ENCODE results near the gene PTPRN. TPM values are rescaled to one million over a fixed set of nuclear protein-coding genes. Genes with fewer than 3 reads are reported as not detected.

Gene PTPRN
- total RNA-seq, 1 experiment from 2014 or later = 0.30 TPM

- BruUV-seq (replicated peaks) = no TSS peak
- intact Hi-C loops (cut with micrococcal nuclease; ENCODE audit: unreplicated experiment) = loop anchor here (5.0 kb wide), 1 partner anchor 192 kb away; the partner anchor contains the start of gene NHEJ1
- TF ChIP-seq EZH2 (IDR thresholded peaks at IDR 0.05; ENCODE audit: borderline replicate concordance, low read depth, low read length, poor library complexity, severe bottlenecking) (no peak), CTCF (conservative IDR thresholded peaks at IDR 0.05; ENCODE audit: low read depth, low read length) (no peak)
These were observed 45.4 kb upstream of the PTPRN start for GRCh38 chr2:219354582-219354981.

GRCh38 chr2:219353129-219353528, 43.9 kb upstream of the PTPRN start:
- no TSS peak for BruUV-seq (replicated peaks)
- H3K4me1 ChIP-seq (ENCODE audit: insufficient read depth, low read length, poor library complexity, severe bottlenecking) = no peaks in the 10 kb centered on the region
- no peaks in the 10 kb centered on the region for H3K9me3 ChIP-seq (ENCODE audit: low read depth, low read length, poor library complexity, severe bottlenecking)
- no peak for DNase-seq (ENCODE audit: low spot score)
- no peak overlapping the region for H3K4me3 ChIP-seq (ENCODE audit: low read depth, low read length, poor library complexity, severe bottlenecking)
- no peaks in the 10 kb centered on the region for H3K36me3 ChIP-seq (ENCODE audit: insufficient read depth, low read length, poor library complexity, severe bottlenecking)
- peaks cover 25% of the 10 kb centered on the region for H3K27me3 ChIP-seq (replicated peaks; ENCODE audit: insufficient read depth, low read depth, low read length, poor library complexity)
- TF ChIP-seq CTCF (conservative IDR thresholded peaks at IDR 0.05; ENCODE audit: low read depth, low read length) (no peak), EZH2 (IDR thresholded peaks at IDR 0.05; ENCODE audit: borderline replicate concordance, low read depth, low read length, poor library complexity, severe bottlenecking) (no peak)
- ChIA-PET POLR2A (ENCODE audit: low non-redundant PET) (no interaction called here), CTCF (interaction anchor here (0.6 kb wide), 1 partner anchor 432 kb away, joined by 6 read pairs; no protein-coding TSS in a partner anchor)
- intact Hi-C loops (cut with micrococcal nuclease; ENCODE audit: unreplicated experiment) = loop anchor here (5.0 kb wide), 1 partner anchor 191 kb away; the partner anchor contains the start of gene NHEJ1
- no peak overlapping the region for H3K27ac ChIP-seq (ENCODE audit: low read depth, low read length, poor library complexity, severe bottlenecking)

More at GRCh38 chr2:219354582-219354981, 45.4 kb upstream of the PTPRN start:
- H3K4me1 ChIP-seq (ENCODE audit: insufficient read depth, low read length, poor library complexity, severe bottlenecking) = no peaks in the 10 kb centered on the region
- H3K27me3 ChIP-seq (replicated peaks; ENCODE audit: insufficient read depth, low read depth, low read length, poor library complexity) = peaks cover 36% of the 10 kb centered on the region
- ChIA-PET CTCF (no interaction called here), POLR2A (ENCODE audit: low non-redundant PET) (no interaction called here)
- no peak overlapping the region for H3K4me3 ChIP-seq (ENCODE audit: low read depth, low read length, poor library complexity, severe bottlenecking)
- DNase-seq (ENCODE audit: low spot score) = no peak
- H3K36me3 ChIP-seq (ENCODE audit: insufficient read depth, low read length, poor library complexity, severe bottlenecking) = no peaks in the 10 kb centered on the region
- H3K27ac ChIP-seq (ENCODE audit: low read depth, low read length, poor library complexity, severe bottlenecking) = no peak overlapping the region
- no peaks in the 10 kb centered on the region for H3K9me3 ChIP-seq (ENCODE audit: low read depth, low read length, poor library complexity, severe bottlenecking)

- CTCF ChIA-PET = no interaction called here
- Histone ChIP-seq H3K27me3 (replicated peaks; ENCODE audit: insufficient read depth, low read depth, low read length, poor library complexity) (peaks cover 19% of the 10 kb centered on the region), H3K27ac (ENCODE audit: low read depth, low read length, poor library complexity, severe bottlenecking) (no peak overlapping the region), H3K9me3 (ENCODE audit: low read depth, low read length, poor library complexity, severe bottlenecking) (no peaks in the 10 kb centered on the region), H3K4me3 (ENCODE audit: low read depth, low read length, poor library complexity, severe bottlenecking) (no peak overlapping the region), H3K36me3 (ENCODE audit: insufficient read depth, low read length, poor library complexity, severe bottlenecking) (no peaks in the 10 kb centered on the region), H3K4me1 (ENCODE audit: insufficient read depth, low read length, poor library complexity, severe bottlenecking) (no peaks in the 10 kb centered on the region)
- no TSS peak for BruUV-seq (replicated peaks)
- POLR2A ChIA-PET (ENCODE audit: low non-redundant PET) = interaction anchor here (0.6 kb wide), 1 partner anchor 1472 kb away, joined by 3 read pairs; no protein-coding TSS in a partner anchor
- TF ChIP-seq EZH2 (IDR thresholded peaks at IDR 0.05; ENCODE audit: borderline replicate concordance, low read depth, low read length, poor library complexity, severe bottlenecking) (no peak), CTCF (conservative IDR thresholded peaks at IDR 0.05; ENCODE audit: low read depth, low read length) (peak; percentile 81)
- DNase-seq (ENCODE audit: low spot score) = peak; percentile 77
- intact Hi-C loops (cut with micrococcal nuclease; ENCODE audit: unreplicated experiment) = loop anchor here (5.0 kb wide), 1 partner anchor 190 kb away; the partner anchor contains the start of gene NHEJ1
These were observed 43.3 kb upstream of the PTPRN start for GRCh38 chr2:219352448-219353023.
